ENCODE measurements around the gene IL5RA. TPM values are rescaled to one million over a fixed set of nuclear protein-coding genes. Genes with fewer than 3 reads are reported as not detected.

IL5RA gene
- total RNA-seq, 1 donor from 2014 or later, result 0.79 TPM

DNA sequence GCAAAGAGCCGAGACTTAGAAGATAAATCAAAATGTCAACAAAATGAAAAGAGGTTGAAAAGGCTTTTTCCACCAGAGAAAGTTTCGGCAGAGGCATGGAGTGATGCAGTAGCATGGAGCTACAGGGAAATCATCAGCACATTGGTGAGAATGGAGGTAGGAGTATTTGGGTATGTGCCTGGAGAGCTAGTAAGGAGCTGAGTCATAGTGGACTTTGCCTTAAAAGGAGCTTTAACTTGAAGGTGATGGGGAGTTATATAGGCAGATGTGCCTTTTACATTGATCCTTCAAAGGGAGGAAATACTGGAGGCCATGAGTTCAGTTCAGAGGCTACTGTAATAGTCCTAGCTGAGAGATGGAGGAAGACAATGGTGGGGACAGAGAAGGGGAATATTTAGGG, 44.3 kb downstream of the IL5RA start:
- no peak for DNase-seq

DNA sequence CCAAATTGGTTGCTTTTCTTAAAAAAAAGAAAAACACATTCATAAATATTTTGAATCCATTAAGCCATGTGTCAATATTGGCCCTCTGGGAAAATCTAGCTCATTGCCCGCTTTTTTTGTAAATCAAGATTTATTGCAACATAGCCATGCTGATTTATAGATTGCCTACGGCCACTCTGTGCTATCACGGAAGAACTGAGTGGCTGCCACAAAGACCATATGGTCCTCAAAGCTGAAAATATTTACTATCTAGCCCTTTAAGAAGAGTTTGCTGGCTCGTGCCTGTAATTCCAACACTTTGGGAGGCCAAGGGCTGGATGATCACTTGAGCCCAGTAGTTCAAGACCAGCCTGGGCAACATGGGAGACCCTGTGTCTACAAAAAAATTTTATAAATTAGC, 45.9 kb downstream of the IL5RA start:
- no peak for DNase-seq

DNA sequence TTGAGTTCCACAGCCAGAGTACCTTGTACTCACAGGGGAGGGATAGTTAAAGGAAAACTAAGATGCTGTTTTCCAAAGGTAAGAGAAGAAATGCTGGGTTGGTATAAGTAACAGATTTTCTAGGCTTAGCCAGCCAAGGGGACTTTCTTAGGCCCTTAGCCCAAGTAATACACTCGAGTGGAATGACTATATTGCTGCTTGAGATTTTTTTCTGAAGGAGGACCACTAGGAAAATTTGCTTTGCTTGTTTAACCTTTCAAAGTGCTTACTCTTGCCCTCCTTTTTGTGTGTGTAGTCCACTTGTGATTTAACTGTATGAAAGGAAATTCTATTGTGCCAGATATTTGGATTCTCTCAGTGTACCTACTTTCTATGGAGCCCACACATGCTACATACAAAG, 50.5 kb downstream of the IL5RA start:
- DNase-seq, result no peak

DNA sequence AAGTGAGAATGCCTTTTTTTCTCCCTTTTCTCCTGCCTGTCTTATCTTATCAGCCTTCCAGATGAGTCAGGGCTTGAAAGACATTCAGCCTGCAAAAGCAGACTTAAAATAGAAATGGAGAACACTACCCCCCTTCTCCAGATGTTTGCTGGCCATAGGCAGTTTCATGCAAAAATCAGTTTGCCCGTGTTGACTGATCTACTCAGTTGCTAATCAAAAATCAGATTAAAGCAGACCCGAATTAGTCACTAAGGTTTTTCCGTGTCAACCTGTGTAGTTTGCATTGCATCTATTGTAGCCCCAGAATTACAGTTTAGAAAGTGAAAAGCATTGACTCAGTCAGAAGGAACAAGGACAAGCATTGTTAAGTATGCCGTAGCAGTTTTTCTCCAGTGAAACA, 56.2 kb downstream of the IL5RA start:
- DNase-seq, result no peak

DNA sequence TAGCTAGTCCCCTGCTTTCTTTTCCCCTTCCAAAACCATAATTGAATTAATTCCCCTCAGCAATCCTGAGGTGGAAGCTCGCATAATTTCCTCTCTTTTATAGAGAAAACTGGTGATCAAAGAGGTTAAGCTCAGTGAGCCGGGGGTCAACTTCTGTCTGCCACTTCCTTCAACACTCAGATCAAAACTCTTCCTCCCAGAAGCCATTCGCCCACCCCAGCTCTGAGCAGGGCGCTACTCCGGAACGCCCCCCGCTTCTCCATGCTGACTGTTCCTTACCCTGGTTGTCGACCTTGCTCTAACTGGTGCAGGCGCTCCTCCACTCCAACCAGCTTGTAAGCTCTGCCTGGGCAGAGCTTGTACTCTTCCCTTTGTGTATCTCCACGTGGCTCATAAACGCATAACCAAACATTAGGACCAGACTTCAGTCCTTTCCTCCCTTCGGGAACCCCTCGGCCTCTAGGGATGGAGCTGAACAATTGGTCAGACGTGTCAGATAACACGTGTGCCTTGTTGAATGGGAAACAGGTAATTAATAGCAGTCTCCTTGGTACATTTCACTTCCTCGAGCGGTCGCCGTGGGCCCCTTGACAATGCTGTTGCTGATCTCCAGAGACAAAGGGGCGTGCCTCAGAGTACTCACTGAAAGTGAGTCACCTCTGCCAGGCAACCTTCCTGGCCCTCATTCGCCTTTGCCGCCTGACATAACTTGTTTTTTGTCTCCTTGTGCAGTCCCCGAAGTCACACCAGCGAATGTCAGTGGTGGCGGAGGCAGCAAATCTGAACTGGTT, 71.8 kb downstream of the IL5RA start:
- no peak for DNase-seq

DNA sequence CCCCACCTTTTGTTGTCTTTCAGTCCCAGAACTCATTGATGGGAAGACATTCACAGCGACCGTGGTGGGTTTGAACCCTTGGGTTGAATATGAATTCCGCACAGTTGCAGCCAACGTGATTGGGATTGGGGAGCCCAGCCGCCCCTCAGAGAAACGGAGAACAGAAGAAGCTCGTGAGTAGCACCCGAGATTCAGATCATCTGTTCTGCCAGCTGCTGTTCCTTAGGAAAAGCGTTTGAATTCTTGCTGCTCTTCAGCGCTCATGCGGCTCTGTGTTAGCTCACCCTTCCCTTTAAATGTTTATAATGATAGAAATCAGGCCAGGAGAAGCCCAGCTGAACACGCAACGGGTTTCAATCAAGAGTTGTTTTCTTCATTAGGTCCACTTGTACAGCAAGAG, 73.0 kb downstream of the IL5RA start:
- DNase-seq, result no peak

DNA sequence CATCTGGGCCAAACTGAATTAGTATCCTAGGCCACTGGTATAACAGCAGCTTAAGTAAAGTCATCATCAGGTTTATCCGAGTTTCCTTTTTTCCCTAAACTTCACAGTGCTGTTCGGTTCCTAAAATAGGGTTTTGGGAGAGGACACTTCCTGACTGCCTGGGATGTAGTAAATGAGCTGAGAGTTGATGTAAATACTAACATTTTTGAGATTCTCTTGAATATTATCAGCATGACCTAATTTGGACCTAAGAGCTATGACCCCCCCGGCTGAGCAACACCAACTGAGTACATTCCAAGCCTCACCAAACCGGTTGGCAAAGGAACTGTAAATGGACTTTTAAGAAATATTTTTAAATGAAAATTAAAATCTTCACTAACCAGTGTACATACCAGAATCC, 78.8 kb downstream of the IL5RA start:
- DNase-seq, result no peak

DNA sequence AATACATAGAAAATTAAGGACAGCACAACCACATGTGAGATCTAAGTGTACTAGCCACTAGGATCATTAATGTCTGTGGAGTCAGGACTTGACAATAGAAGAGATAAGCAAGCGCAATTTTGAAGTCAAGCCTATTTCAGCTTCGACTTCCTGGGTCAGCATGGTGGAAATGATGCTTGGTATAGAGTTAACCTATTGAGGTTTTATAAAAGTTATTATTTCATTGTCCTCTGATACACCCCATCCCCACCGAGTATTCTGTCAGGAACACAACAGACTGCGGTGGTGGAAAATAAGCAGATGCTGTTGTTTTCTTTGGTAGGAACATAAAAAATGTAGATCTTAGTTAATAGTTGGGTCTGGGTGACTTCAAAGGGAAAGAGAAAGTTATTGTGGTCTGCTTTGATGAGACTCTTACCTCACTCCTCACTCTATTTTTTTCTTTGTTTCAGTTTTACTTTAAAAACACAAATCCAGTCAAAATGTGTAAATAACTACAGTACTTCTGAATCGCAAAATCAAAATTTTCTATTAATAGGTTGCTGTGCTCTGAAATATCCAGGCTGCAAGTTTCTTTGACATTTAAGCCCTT, 82.1 kb downstream of the IL5RA start:
- DNase-seq, result no peak

DNA sequence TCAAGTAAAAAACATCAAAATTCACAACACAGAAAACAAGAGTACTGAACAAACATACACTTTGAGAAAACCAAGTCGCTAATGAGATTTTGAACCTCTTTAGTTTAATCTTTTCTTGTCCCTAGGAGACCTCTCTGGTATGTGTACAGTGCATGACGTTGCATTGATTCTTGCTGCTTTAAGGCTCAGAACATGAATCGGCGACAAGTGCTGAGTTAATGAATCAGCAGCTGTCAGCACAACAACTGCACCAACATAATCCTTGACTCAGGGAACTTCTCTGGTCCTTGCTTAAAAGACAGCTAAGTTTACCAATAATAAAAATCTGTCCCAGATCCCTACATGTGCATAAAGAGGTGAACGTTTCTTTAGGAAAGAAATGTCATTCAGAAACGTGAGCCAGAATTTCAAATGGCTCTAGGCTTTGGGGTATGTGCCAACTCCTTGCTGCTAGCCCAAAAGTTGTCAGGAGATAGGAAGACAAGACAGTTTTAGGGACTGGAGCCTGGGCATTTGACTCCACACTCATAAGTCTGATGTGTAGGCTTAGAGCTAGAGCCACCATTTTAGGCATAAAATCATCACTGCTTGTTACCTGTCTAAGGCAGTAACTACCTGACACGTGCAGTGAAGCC, 86.9 kb downstream of the IL5RA start:
- DNase-seq, result no peak

DNA sequence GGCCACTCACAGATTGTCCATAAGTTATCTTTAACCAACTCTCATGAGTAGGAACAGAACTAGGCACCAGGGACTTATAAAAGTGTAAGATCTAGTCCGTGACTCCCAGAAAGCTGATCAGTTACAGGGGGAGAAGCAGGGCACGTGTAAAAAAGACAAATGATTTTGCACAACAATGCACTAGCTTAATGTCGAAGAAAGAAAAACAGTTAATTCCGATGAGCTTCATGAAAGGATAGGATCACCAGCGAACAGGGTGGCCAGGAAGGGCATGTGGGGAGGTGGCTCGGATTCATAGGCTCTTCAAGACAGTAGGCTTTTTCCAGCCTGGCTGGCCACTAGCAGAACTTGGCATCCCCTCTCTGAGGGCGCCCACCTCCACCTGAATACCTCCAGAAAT, 90.0 kb downstream of the IL5RA start:
- DNase-seq, result no peak

Small RNAs within 50 kb of the gene (small RNA-seq; reads per million reads assigned to genes)
- gene RF00416 (ENCODE audit: low replicate concordance), result not detected

Other genes starting within 250 kb of the IL5RA start
- gene TRNT1, start 16.6 kb upstream of the IL5RA start, total RNA-seq, result 34.1 TPM
- 81.0 TPM for gene CRBN, start 69.3 kb upstream of the IL5RA start, total RNA-seq

All from skin of body (tissue), 3 donors.